Measurements from ENCODE around the gene NR6A1. TPM values are rescaled to one million over a fixed set of nuclear protein-coding genes. Genes with fewer than 3 reads are reported as not detected.

Gene NR6A1
- total and polyA plus RNA-seq, 2 of the 13 experiments (the other 11 are each of a cell fraction or from before 2014, with no cell fraction given), result 28.1 to 31.5 TPM

- peak; percentile 62; the same call in 1 of the 2 replicates for TF ChIP-seq NR2F6 (IDR thresholded peaks at IDR 0.05)
- peak; percentile 80 for TF ChIP-seq NR2F6 (CRISPR knock-in tag; IDR thresholded peaks at IDR 0.05)
- TF ChIP-seq BCL6 (CRISPR knock-in tag; IDR thresholded peaks at IDR 0.05), result peak; percentile 86
- TF ChIP-seq ASH2L (IDR thresholded peaks at IDR 0.05; ENCODE audit: insufficient read length, low read depth, low read length), result peak; percentile 32
- TF ChIP-seq PAXIP1 (CRISPR knock-in tag; conservative IDR thresholded peaks at IDR 0.05), result peak; percentile 81
- TF ChIP-seq KLF9 (CRISPR knock-in tag; IDR thresholded peaks at IDR 0.05; ENCODE audit: low read depth), result peak; percentile 46; the same call in 1 of the 2 replicates
- TF ChIP-seq RCOR2 (CRISPR knock-in tag; IDR thresholded peaks at IDR 0.05), result peak; percentile 88
- TF ChIP-seq PRDM10 (CRISPR knock-in tag; IDR thresholded peaks at IDR 0.05; ENCODE audit: low read depth), result peak; percentile 56; the same call in 1 of the 2 replicates
- TF ChIP-seq ZMYM4 (CRISPR knock-in tag; IDR thresholded peaks at IDR 0.05), result peak; percentile 36; the same call in 1 of the 2 replicates
- 0 out of 2 replicates have a peak, but pooled peaks have one; percentile 45 for TF ChIP-seq ATF2 (CRISPR knock-in tag; IDR thresholded peaks at IDR 0.05)
- no peak for TF ChIP-seq CREB3 (CRISPR knock-in tag; IDR thresholded peaks at IDR 0.05)
- peak; percentile 52; the same call in 1 of the 2 replicates for TF ChIP-seq AHDC1 (CRISPR knock-in tag; IDR thresholded peaks at IDR 0.05; ENCODE audit: borderline replicate concordance)
Measured at GRCh38 chr9:124733964-124734740, 37.0 kb downstream of the NR6A1 start (continued).
